Ectodermal cell (in vitro differentiated cells): ENCODE measurements around the gene TSNAXIP1.
"Not testable (repeated sequence)": the region's sequence is repeated elsewhere in the genome, so short reads cannot be mapped to it uniquely, and the experiment has no call there.

Experiments
- H3K27ac ChIP-seq: 2 replicates; pipeline ENCODE4 v1.7.0; 2013; ENCODE audit warnings: mild to moderate bottlenecking, low read depth, low read length; ENCODE audit not compliant: insufficient read depth, poor library complexity, severe bottlenecking
- H3K27me3 ChIP-seq: 2 replicates; pipeline ENCODE4 v1.7.0; 2013; ENCODE audit warnings: mild to moderate bottlenecking, low read length; ENCODE audit not compliant: insufficient read depth, control insufficient read depth, poor library complexity, severe bottlenecking
- H3K36me3 ChIP-seq: one replicate; pipeline ENCODE4 v1.7.0; 2013; ENCODE audit warnings: low read length; ENCODE audit not compliant: control insufficient read depth, insufficient read depth
- H3K4me1 ChIP-seq: one replicate; pipeline ENCODE4 v1.7.0; 2013; ENCODE audit warnings: low read length; ENCODE audit not compliant: control insufficient read depth, insufficient read depth
- H3K4me3 ChIP-seq: 2 replicates; pipeline ENCODE4 v1.7.0; 2013; ENCODE audit warnings: low read depth, low read length, control low read depth; ENCODE audit not compliant: insufficient read depth
- H3K9me3 ChIP-seq: 2 replicates; pipeline ENCODE4 v1.7.0; 2013; ENCODE audit warnings: mild to moderate bottlenecking, low read length, moderate library complexity; ENCODE audit not compliant: control insufficient read depth
- WGBS, 2 experiments: methylation state at CpG; one replicate each; pipeline ENCODE4 v1.1.7; 2013; ENCODE audit warnings: missing lambda C conversion rate in 2 of 2; 5-methylcytosine and 5-hydroxymethylcytosine counted together

TSNAXIP1 gene

DNA sequence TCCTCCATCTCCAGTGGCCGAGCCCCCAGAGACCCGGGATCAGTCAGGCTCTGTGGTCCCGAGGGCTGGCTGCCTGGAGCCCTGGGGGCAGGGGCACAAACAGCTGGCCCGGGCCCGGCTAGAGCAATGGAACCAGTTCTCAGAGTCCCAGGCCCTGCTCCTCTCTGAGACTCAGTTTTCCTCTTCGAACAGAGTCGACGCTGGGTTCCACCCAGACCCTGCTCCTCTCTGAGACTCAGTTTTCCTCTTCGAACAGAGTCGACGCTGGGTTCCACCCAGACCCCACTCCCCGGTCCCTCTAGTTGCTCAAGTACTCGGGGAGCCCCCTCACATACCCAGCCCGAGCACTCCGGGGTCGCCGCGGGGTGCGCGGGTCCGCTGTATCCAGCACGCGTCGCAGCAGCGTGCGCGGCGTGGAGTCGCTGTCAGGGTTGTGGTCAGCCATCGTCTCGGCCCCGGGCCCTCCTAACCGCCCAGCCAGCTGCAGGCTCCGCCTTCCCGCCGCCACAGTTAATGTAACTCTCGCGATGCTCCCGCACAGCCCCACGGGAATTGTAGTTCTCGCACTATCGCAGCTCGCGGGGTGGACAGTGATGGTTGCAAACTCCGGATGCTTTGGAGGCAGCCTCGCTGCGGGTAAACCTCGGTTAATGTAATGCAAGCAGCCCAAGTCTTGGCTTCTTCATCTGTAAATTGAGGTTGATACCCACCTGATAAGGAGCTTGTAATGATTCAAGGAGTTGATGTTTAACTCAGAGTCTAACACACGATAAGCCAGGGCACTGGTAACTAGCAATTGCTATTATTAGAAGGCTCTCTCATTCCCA lies 26.9 kb downstream of the TSNAXIP1 start:
- 2% methylated on average over 49 of the region's 49 CpGs for WGBS, 2 experiments
- H3K4me3 ChIP-seq: peak overlapping the region; percentile 68
- H3K27me3 ChIP-seq: no peaks in the 10 kb centered on the region
- peaks cover 10% of the 10 kb centered on the region for H3K4me1 ChIP-seq
- peaks cover 7% of the 10 kb centered on the region for H3K36me3 ChIP-seq
- H3K9me3 ChIP-seq: no peaks in the 10 kb centered on the region
- H3K27ac ChIP-seq: no peak overlapping the region

DNA sequence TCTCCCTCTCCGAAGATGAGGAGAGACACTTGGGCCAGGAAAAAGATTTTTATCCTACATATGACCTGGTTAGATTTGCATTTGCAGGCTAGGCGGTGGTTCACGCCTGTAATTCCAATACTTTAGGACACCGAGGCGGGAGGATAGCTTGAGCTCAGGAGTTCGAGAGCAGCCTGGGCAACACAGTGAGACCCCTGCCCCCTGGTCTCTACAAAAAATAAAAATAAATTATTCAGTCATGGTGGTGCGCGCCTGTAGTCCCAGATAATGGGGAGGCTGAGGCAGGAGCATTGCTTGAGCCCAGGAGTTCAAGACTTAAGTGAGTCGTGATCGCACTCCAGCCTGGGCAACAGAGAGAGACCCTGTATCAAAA lies 27.5 kb downstream of the TSNAXIP1 start:
- no peaks in the 10 kb centered on the region for H3K27me3 ChIP-seq
- H3K9me3 ChIP-seq: no peaks in the 10 kb centered on the region
- H3K27ac ChIP-seq: no peak overlapping the region
- H3K36me3 ChIP-seq: peaks cover 7% of the 10 kb centered on the region
- WGBS, 2 experiments: 90 to 95% methylated on average over 10 of the region's 10 CpGs
- peaks cover 10% of the 10 kb centered on the region for H3K4me1 ChIP-seq
- H3K4me3 ChIP-seq: peak overlapping the region; percentile 68

DNA sequence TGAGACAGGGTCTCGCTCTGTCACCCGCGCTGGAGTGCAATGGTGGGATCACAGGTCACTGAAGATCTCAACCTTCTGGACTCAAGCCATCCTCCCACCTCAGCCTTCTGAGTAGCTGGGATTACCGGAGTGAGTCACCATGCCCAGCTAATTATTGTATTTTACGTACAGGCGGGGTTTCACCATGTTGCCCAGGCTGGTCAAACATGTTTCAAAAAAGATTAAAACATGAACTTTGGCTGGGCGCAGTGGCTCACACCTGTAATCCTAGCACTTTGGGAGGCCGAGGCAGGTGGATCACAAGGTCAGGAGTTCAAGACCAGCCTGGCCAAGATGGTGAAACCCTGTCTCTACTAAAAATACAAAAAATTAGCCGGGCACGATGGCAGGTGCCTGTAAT lies 30.5 kb downstream of the TSNAXIP1 start:
- not testable (repeated sequence) for H3K9me3 ChIP-seq, H3K36me3 ChIP-seq, H3K4me1 ChIP-seq, H3K27ac ChIP-seq, H3K4me3 ChIP-seq, H3K27me3 ChIP-seq
- WGBS, 2 experiments: 90 to 92% methylated on average over 10 of the region's 10 CpGs

DNA sequence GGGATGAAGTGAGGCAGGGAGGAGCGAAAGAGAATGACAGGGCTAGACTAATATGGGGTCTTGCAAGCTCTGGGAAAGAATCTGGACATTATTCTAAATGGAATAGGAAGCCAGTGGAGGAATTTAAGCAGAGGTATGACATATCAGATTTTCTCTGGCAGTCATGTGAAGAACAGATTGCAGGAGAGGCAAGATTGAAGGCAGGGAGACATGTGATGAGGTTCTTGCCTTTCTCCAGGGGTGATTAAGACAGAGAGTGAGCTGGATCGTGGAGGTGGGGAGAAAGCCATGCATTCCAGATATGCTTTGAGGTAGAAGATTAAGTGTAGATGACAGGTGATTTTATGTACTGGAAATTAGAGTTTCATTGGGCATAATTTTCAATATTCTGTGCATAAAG lies 31.1 kb downstream of the TSNAXIP1 start:
- Histone ChIP-seq H3K4me3 (no peak overlapping the region), H3K4me1 (peaks cover 3% of the 10 kb centered on the region), H3K36me3 (no peaks in the 10 kb centered on the region), H3K27ac (no peak overlapping the region), H3K27me3 (no peaks in the 10 kb centered on the region), H3K9me3 (no peaks in the 10 kb centered on the region)
- WGBS, 2 experiments: 88 to 96% methylated on average over 2 of the region's 2 CpGs

DNA sequence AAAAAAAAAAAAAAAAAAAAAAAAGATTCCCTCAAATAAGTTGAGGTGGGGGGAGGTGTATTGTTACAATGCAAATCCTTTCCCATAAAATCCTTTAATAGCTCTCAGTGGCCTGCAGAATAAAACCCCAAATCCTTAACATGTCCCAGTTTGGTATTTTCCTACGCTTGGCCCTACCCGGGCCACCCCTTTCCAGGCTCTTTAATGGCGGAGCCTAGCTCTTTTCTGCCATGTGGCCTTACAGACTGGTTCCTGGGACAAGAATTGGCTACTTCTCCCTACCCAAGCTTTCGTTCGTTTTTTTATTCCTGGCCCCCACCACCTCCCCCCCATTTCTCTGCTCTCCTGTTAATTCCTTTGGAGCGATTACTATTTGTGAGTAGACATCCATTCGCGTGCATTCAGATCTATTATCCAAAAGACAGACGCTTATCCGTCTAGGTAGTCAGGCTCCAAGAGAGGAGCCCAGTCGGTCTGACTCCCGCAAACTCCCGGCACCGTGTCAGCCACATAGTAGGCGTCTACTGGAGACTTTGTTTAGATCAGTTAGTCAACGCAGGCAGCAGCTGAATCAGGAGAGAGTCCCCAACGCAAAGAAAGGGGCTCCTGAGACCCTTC lies 34.6 kb downstream of the TSNAXIP1 start:
- peaks cover 23% of the 10 kb centered on the region for H3K4me1 ChIP-seq
- peak overlapping the region; percentile 17 for H3K27ac ChIP-seq
- 67 to 69% methylated on average over 17 of the region's 17 CpGs for WGBS, 2 experiments
- no peaks in the 10 kb centered on the region for H3K27me3 ChIP-seq
- peak overlapping the region; percentile 97 for H3K4me3 ChIP-seq
- H3K36me3 ChIP-seq: no peaks in the 10 kb centered on the region
- no peaks in the 10 kb centered on the region for H3K9me3 ChIP-seq

DNA sequence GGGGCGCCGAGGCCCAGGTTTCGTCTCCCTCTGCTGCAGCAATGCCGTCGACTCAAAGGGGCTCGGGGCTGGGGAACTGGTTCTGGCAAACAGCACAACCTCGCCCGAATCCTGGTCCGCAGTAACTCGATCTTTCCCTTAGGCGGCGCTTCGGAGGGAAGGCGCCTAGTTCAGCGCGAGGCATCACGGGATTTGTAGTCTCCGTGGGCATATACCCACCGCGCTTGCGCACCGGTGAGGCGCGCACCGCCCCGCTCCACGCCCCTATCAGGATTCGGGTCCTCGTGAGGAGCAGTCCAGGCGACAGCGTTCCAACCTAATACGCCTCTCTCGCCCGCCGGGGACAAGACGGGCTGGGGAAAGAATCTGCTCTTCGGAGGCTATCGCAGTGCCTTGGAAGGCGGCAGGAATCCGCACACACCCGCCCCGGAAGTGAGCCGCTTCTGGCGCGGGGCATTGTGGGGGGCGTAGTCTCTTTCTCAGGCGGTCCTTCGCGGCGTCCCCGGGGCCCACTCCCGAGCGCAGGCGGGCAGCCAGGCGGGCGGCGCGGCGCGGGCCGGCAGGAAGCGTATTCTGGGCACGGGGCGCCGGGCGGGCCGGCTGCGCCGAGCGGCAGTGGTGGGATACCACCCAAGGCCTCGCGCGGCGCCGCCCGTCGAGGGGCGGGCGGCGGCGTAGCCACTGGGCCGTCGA lies 35.3 kb downstream of the TSNAXIP1 start, which contains the start of gene THAP11:
Gene THAP11, plus strand, starts transcription at position 505 of the 693 bp plus-strand sequence. CDS start 235 bp downstream, outside the sequence.
- no peaks in the 10 kb centered on the region for H3K9me3 ChIP-seq
- WGBS, 2 experiments: 1% methylated on average over 83 of the region's 83 CpGs
- H3K36me3 ChIP-seq: no peaks in the 10 kb centered on the region

DNA sequence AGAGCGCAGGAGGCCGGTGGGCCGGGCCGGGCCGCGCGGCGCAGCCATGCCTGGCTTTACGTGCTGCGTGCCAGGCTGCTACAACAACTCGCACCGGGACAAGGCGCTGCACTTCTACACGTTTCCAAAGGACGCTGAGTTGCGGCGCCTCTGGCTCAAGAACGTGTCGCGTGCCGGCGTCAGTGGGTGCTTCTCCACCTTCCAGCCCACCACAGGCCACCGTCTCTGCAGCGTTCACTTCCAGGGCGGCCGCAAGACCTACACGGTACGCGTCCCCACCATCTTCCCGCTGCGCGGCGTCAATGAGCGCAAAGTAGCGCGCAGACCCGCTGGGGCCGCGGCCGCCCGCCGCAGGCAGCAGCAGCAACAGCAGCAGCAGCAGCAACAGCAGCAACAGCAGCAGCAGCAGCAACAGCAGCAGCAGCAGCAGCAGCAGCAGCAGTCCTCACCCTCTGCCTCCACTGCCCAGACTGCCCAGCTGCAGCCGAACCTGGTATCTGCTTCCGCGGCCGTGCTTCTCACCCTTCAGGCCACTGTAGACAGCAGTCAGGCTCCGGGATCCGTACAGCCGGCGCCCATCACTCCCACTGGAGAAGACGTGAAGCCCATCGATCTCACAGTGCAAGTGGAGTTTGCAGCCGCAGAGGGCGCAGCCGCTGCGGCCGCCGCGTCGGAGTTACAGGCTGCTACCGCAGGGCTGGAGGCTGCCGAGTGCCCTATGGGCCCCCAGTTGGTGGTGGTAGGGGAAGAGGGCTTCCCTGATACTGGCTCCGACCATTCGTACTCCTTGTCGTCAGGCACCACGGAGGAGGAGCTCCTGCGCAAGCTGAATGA lies 36.0 kb downstream of the TSNAXIP1 start:
- H3K4me3 ChIP-seq: peak overlapping the region; percentile 97
- no peaks in the 10 kb centered on the region for H3K9me3 ChIP-seq
- H3K27me3 ChIP-seq: no peaks in the 10 kb centered on the region
- no peaks in the 10 kb centered on the region for H3K36me3 ChIP-seq
- H3K27ac ChIP-seq: peak overlapping the region; percentile 42
- 1% methylated on average over 67 of the region's 67 CpGs for WGBS, 2 experiments
- peaks cover 23% of the 10 kb centered on the region for H3K4me1 ChIP-seq

More for the DNA sequence above, 35.3 kb downstream of the TSNAXIP1 start, which contains the start of gene THAP11:
- Histone ChIP-seq H3K4me3 (peak within 1 kb of the TSS; percentile 97), H3K4me1 (peaks cover 23% of the 10 kb centered on the region), H3K27ac (peak within 1 kb of the TSS; percentile 42), H3K27me3 (no peaks in the 10 kb centered on the region)

DNA sequence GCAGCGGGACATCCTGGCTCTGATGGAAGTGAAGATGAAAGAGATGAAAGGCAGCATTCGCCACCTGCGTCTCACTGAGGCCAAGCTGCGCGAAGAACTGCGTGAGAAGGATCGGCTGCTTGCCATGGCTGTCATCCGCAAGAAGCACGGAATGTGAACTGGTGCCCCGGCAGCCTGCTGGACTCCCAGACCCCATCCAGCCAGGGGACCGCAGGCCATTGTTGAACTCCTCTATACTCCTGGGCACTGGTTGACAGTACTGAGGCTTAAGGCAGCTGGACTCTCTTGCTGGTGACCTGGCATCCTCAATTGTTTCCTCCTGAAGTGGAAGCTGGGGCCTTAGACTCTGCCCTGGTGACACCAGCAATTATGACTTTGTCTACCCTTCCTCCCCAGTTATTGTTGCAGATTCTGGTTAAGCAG lies 36.7 kb downstream of the TSNAXIP1 start:
- Histone ChIP-seq H3K4me3 (peak overlapping the region; percentile 97), H3K36me3 (no peaks in the 10 kb centered on the region), H3K27me3 (no peaks in the 10 kb centered on the region), H3K9me3 (no peaks in the 10 kb centered on the region), H3K27ac (peak overlapping the region; percentile 42), H3K4me1 (peaks cover 29% of the 10 kb centered on the region)
- whole genome bisulfite sequencing, 2 experiments: 25 to 29% methylated on average over 11 of the region's 11 CpGs

DNA sequence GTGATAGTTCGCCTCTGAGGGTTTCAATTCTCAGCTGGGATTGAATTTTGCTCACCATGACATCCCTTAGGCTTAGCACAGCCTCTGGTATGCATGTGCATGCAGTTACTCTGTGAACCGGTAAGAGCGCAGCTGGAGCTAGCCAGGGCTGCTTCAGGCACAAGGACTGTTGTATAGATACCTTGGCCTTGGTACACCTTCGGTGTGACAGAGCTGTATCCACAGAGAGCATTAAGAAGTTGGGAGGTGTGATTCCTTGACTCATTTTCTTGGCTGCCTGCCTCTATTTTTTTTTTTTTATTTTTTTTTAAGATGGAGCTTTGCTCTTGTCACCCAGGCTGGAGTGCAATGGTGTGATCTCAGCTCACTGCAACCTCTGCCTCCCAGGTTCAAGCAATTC lies 37.8 kb downstream of the TSNAXIP1 start:
- Histone ChIP-seq H3K27ac (no peak overlapping the region), H3K36me3 (no peaks in the 10 kb centered on the region), H3K4me1 (peaks cover 29% of the 10 kb centered on the region), H3K4me3 (no peak overlapping the region), H3K9me3 (no peaks in the 10 kb centered on the region), H3K27me3 (no peaks in the 10 kb centered on the region)
- 85% methylated on average over 4 of the region's 4 CpGs for WGBS, 2 experiments
